Ovary (tissue), 3 donors: ENCODE results near the gene MYH4.

Experiments
- EP300 ChIP-seq: sonication (generic); formaldehyde crosslinking; IDR thresholded peaks from one replicate; pipeline ENCODE4 v1.6.1; 2017; ENCODE audit warnings: antibody characterized with exemption
- POLR2A ChIP-seq: fragments of 450-650 bp; IDR thresholded peaks from one replicate; pipeline ENCODE4 v1.6.1; 2017; ENCODE audit warnings: antibody characterized with exemption, mild to moderate bottlenecking, moderate library complexity
- TF ChIP-seq, protein P1 (sequence below), 3 donors: fragments of 450-650 bp in 2 of 3; fragments of 200-600 bp in 1 of 3; IDR thresholded peaks; one replicate each; pipeline versions ENCODE4 v1.5.1 to v1.8.0; 2016 to 2022; ENCODE audit warnings: antibody characterized with exemption in 3 of 3, mild to moderate bottlenecking in 1 of 3
- donor health status: DM: no; HTN: no; CAD: no.

- TF ChIP-seq, protein P1, sequence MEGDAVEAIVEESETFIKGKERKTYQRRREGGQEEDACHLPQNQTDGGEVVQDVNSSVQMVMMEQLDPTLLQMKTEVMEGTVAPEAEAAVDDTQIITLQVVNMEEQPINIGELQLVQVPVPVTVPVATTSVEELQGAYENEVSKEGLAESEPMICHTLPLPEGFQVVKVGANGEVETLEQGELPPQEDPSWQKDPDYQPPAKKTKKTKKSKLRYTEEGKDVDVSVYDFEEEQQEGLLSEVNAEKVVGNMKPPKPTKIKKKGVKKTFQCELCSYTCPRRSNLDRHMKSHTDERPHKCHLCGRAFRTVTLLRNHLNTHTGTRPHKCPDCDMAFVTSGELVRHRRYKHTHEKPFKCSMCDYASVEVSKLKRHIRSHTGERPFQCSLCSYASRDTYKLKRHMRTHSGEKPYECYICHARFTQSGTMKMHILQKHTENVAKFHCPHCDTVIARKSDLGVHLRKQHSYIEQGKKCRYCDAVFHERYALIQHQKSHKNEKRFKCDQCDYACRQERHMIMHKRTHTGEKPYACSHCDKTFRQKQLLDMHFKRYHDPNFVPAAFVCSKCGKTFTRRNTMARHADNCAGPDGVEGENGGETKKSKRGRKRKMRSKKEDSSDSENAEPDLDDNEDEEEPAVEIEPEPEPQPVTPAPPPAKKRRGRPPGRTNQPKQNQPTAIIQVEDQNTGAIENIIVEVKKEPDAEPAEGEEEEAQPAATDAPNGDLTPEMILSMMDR (IDR thresholded peaks at IDR 0.05): no peak
- TF ChIP-seq POLR2A (no peak), EP300 (no peak)
Measured at GRCh38 chr17:10435096-10435495, 34.3 kb downstream of the MYH4 start.
